Activated CD4-positive, alpha-beta T cell treated with anti-CD3 and anti-CD28 coated beads for 36 hours (primary cell): ENCODE data around the gene ENO1. TPM values are rescaled to one million over a fixed set of nuclear protein-coding genes. Genes with fewer than 3 reads are reported as not detected.
"Not testable (repeated sequence)": the region's sequence is repeated elsewhere in the genome, so short reads cannot be mapped to it uniquely, and the experiment has no call there.

ENCODE experiments used
- ATAC-seq: fragments of 200-7000 bp; cut with Tn5 transposase; one replicate; pipeline ENCODE4 v1.10.0; 2021; ENCODE audit warnings: mild to moderate bottlenecking, moderate library complexity
- CTCF ChIA-PET: fragments of 350-600 bp; sonication (Branson Sonifier 250); formaldehyde crosslinking; loops from one replicate; lab custom pipeline; 2021; ENCODE audit warnings: antibody characterized with exemption; lab: Charles Lee
- POLR2A ChIA-PET: fragments of 350-600 bp; sonication (Branson Sonifier 250); formaldehyde crosslinking; loops from one replicate; lab custom pipeline; 2021; ENCODE audit warnings: antibody characterized with exemption, inconsistent platforms; lab: Charles Lee
- DNase-seq: peaks from one replicate; pipeline ENCODE4 v3.0.0-alpha.2; 2020
- H3K27ac Mint-ChIP-seq: one replicate; pipeline ENCODE4 v1.8.0; 2021; ENCODE audit warnings: mixed read lengths
- H3K27me3 Mint-ChIP-seq: one replicate; pipeline ENCODE4 v1.8.0; 2021; ENCODE audit warnings: mixed read lengths
- H3K36me3 Mint-ChIP-seq: one replicate; pipeline ENCODE4 v1.8.0; 2021; ENCODE audit warnings: low read depth, mixed read lengths
- H3K4me1 Mint-ChIP-seq: one replicate; pipeline ENCODE4 v1.8.0; 2021; ENCODE audit warnings: mixed read lengths
- H3K4me3 Mint-ChIP-seq: one replicate; pipeline ENCODE4 v1.8.0; 2021; ENCODE audit warnings: mild to moderate bottlenecking, moderate library complexity, mixed read lengths
- H3K9me3 Mint-ChIP-seq: one replicate; pipeline ENCODE4 v1.8.0; 2021; ENCODE audit warnings: low read depth, mixed read lengths
- intact Hi-C, 2 experiments: fragments of 100-400 bp; cut with DNase I in 1 of 2; cut with micrococcal nuclease in 1 of 2; formaldehyde crosslinking; loops; one replicate each; pipeline versions ENCODE4 v1.14.2 to v1.15.1; 2022 to 2024; cut with DNase I, micrococcal nuclease
- total RNA-seq, 2 experiments: library from RNA; stranded (reverse); gene quantifications; one replicate each; pipeline ENCODE4 v1.2.3, GENCODE V29; 2021

Gene ENO1
- total RNA-seq, 2 experiments from 2014 or later = 2,573 to 3,583 TPM

DNA sequence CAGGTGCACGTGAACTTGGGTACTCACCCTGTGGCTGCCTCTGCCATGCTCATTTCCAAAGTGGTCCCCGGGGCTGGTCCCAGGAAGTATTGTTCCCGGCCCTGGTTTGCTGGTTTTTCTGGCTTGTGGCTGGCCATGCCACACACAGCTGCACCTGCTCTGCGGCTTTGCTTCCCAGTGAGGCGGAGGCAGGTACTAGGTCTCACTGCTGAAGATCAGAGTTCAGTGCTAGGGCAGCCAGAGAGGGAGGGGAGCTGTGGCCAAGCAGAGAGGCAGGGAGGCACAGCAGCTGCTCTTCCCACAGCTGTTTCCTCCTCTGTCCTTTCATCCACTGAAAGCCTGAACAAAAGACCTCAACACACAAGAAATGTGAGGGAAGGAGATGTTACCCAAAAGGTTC is 30.5 kb downstream of the ENO1 start:
- no peaks in the 10 kb centered on the region for H3K9me3 Mint-ChIP-seq
- no peak overlapping the region for H3K4me3 Mint-ChIP-seq
- no peaks in the 10 kb centered on the region for H3K27me3 Mint-ChIP-seq
- ATAC-seq = no peak
- CTCF ChIA-PET = interaction anchor here (0.6 to 4.3 kb wide), 37 partner anchors 9 to 849 kb away, joined by 3 to 55 read pairs (median 5); no protein-coding TSS in a partner anchor
- intact Hi-C loops = loop anchor here (1.0 to 5.0 kb wide), 2 partner anchors 126 to 287 kb away; no protein-coding TSS in a partner anchor
- H3K36me3 Mint-ChIP-seq = no peaks in the 10 kb centered on the region
- no peak overlapping the region for H3K27ac Mint-ChIP-seq
- H3K4me1 Mint-ChIP-seq = peaks cover 7% of the 10 kb centered on the region
- POLR2A ChIA-PET = no interaction called here
- DNase-seq = no peak

- Mint-ChIP-seq H3K4me1 (peaks cover 7% of the 10 kb centered on the region), H3K9me3 (no peaks in the 10 kb centered on the region), H3K36me3 (no peaks in the 10 kb centered on the region), H3K4me3 (no peak overlapping the region), H3K27ac (no peak overlapping the region), H3K27me3 (no peaks in the 10 kb centered on the region)
- intact Hi-C loops = loop anchor here in 1 of 2 experiments (5.0 kb wide), 1 partner anchor 124 kb away; no protein-coding TSS in a partner anchor
- CTCF ChIA-PET = interaction anchor here (0.7 to 1.7 kb wide), 4 partner anchors 9 to 285 kb away, joined by 3 to 8 read pairs (median 3); no protein-coding TSS in a partner anchor
- POLR2A ChIA-PET = no interaction called here
- DNase-seq = no peak
- ATAC-seq = no peak
Observed at GRCh38 chr1:8846263-8846662, 32.2 kb downstream of the ENO1 start.

GRCh38 chr1:8845104-8846097 is 33.1 kb downstream of the ENO1 start:
- H3K4me3 Mint-ChIP-seq = no peak overlapping the region
- H3K27ac Mint-ChIP-seq = no peak overlapping the region
- intact Hi-C loops = loop anchor here in 1 of 2 experiments (5.0 kb wide), 1 partner anchor 123 kb away; no protein-coding TSS in a partner anchor
- DNase-seq = no peak
- CTCF ChIA-PET = interaction anchor here (0.6 to 1.7 kb wide), 7 partner anchors 10 to 285 kb away, joined by 3 to 8 read pairs (median 3); no protein-coding TSS in a partner anchor
- H3K9me3 Mint-ChIP-seq = peaks cover under 1% of the 10 kb centered on the region
- H3K36me3 Mint-ChIP-seq = no peaks in the 10 kb centered on the region
- ATAC-seq = no peak
- H3K27me3 Mint-ChIP-seq = no peaks in the 10 kb centered on the region
- peaks cover 7% of the 10 kb centered on the region for H3K4me1 Mint-ChIP-seq
- POLR2A ChIA-PET = interaction anchor here (0.6 kb wide), 1 partner anchor 29 kb away, joined by 3 read pairs; no protein-coding TSS in a partner anchor

DNA sequence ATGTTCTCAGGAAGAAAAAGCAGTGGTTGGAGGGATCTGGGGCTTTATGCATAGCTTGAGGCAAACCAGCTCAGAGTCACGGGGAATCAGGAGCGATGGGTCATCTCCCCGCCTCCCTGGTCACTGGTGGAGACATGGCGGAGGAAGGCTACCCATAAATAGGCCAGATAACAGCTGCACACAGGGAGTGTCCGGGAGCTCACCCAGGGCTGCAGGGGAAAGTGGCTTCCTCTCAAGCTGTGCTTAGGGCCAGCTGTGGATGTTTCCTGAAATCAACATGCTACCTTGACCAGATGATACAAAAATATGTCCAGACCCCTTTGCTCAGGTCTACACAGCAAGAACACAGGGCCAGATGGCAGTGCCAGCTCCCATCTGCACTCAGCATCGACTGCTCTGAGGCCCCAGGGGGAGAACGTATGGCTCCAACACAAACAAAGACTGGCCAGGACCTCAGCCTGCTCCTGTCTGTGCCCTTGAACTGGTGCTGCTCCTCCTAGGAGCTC is 33.9 kb downstream of the ENO1 start:
- no peaks in the 10 kb centered on the region for H3K36me3 Mint-ChIP-seq
- H3K4me3 Mint-ChIP-seq = no peak overlapping the region
- H3K27ac Mint-ChIP-seq = no peak overlapping the region
- H3K27me3 Mint-ChIP-seq = no peaks in the 10 kb centered on the region
- peaks cover 9% of the 10 kb centered on the region for H3K4me1 Mint-ChIP-seq
- CTCF ChIA-PET = interaction anchor here (0.6 to 1.3 kb wide), 6 partner anchors 9 to 284 kb away, joined by 3 to 4 read pairs (median 3); no protein-coding TSS in a partner anchor
- H3K9me3 Mint-ChIP-seq = peaks cover 7% of the 10 kb centered on the region
- DNase-seq = no peak
- POLR2A ChIA-PET = interaction anchor here (1.0 kb wide), 2 partner anchors 12 to 21 kb away, joined by 3 read pairs; no protein-coding TSS in a partner anchor
- intact Hi-C loops = loop anchor here in 1 of 2 experiments (5.0 kb wide), 1 partner anchor 122 kb away; no protein-coding TSS in a partner anchor
- no peak for ATAC-seq

DNA sequence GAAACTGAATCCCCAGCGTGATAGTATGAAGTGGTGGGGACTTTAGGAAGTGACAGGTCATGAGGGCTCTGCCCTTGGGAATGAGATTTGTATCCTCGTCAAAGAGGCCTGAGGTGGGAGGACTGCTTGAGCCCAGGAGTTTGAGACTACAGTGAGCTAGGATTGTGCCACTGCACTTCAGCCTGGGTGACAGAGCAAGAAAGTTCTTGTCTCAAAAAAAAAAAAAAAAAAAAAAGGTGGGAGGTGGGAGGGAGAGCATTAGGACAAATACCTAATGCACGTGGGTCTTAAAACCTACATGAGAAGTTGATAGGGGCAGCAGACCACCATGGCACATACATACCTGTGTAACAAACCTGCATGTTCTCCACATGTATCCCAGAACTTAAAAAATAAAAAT is 37.1 kb downstream of the ENO1 start:
- CTCF ChIA-PET = no interaction called here
- ATAC-seq (no peak), DNase-seq (no peak)
- Mint-ChIP-seq H3K36me3 (no peaks in the 10 kb centered on the region), H3K4me1 (peaks cover 2% of the 10 kb centered on the region), H3K27ac (no peak overlapping the region), H3K9me3 (peaks cover 7% of the 10 kb centered on the region), H3K27me3 (no peaks in the 10 kb centered on the region), H3K4me3 (no peak overlapping the region)
- POLR2A ChIA-PET = no interaction called here
- intact Hi-C loops = no loop called here

DNA sequence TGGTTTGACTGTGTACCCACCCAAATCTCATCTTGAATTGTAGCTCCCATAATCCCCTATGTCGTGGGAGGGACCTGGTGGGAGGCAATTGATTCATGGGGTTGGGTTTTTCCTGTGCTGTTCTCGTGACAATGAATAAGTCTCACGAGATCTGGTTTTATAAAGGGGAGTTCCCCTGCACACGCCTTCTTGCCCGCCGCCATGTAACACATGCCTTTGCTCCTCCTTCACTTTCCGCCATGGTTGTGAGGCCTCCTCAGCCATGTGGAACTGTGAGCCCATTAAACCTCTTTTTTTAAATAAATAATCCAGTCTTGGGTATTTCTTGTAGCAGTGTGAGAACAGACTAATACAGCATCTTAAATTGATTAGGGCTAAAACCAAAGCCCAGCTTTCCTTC is 38.5 kb downstream of the ENO1 start:
- Mint-ChIP-seq H3K27me3 (no peaks in the 10 kb centered on the region), H3K4me3 (no peak overlapping the region), H3K36me3 (no peaks in the 10 kb centered on the region), H3K4me1 (peaks cover 2% of the 10 kb centered on the region), H3K27ac (no peak overlapping the region), H3K9me3 (peaks cover 7% of the 10 kb centered on the region)
- no peak for DNase-seq
- CTCF ChIA-PET = interaction anchor here (0.7 to 2.4 kb wide), 4 partner anchors 8 to 409 kb away, joined by 3 to 17 read pairs (median 6); no protein-coding TSS in a partner anchor
- POLR2A ChIA-PET = interaction anchor here (0.6 kb wide), 1 partner anchor 139 kb away, joined by 4 read pairs; no protein-coding TSS in a partner anchor
- intact Hi-C loops = no loop called here
- ATAC-seq = no peak

- H3K27ac Mint-ChIP-seq = no peak overlapping the region
- peaks cover 2% of the 10 kb centered on the region for H3K4me1 Mint-ChIP-seq
- no peak for DNase-seq
- CTCF ChIA-PET = interaction anchor here (1.0 to 1.8 kb wide), 3 partner anchors 9 to 13 kb away, joined by 3 to 10 read pairs (median 3); no protein-coding TSS in a partner anchor
- intact Hi-C loops = no loop called here
- H3K9me3 Mint-ChIP-seq = peaks cover 7% of the 10 kb centered on the region
- H3K36me3 Mint-ChIP-seq = no peaks in the 10 kb centered on the region
- no peak overlapping the region for H3K4me3 Mint-ChIP-seq
- POLR2A ChIA-PET = interaction anchor here (0.7 kb wide), 1 partner anchor 15 kb away, joined by 4 read pairs; no protein-coding TSS in a partner anchor
- H3K27me3 Mint-ChIP-seq = no peaks in the 10 kb centered on the region
- ATAC-seq = no peak
Observed at GRCh38 chr1:8835941-8836643, 42.4 kb downstream of the ENO1 start.

GRCh38 chr1:8831340-8831739 is 47.1 kb downstream of the ENO1 start:
- DNase-seq = no peak
- Mint-ChIP-seq H3K4me3 (no peak overlapping the region), H3K4me1 (peaks cover 9% of the 10 kb centered on the region), H3K9me3 (no peaks in the 10 kb centered on the region), H3K36me3 (no peaks in the 10 kb centered on the region), H3K27ac (no peak overlapping the region), H3K27me3 (no peaks in the 10 kb centered on the region)
- intact Hi-C loops = no loop called here
- no peak for ATAC-seq
- CTCF ChIA-PET = interaction anchor here (0.7 kb wide), 1 partner anchor 243 kb away, joined by 4 read pairs; no protein-coding TSS in a partner anchor
- POLR2A ChIA-PET = no interaction called here

- H3K9me3 Mint-ChIP-seq, H3K4me1 Mint-ChIP-seq, H3K36me3 Mint-ChIP-seq, DNase-seq, ATAC-seq, intact Hi-C loops, H3K4me3 Mint-ChIP-seq, H3K27ac Mint-ChIP-seq, POLR2A ChIA-PET, H3K27me3 Mint-ChIP-seq: not testable (repeated sequence)
- CTCF ChIA-PET = interaction anchor here (0.6 to 0.7 kb wide), 2 partner anchors 152 to 243 kb away, joined by 4 to 5 read pairs; no protein-coding TSS in a partner anchor
Observed at GRCh38 chr1:8830732-8831131, 47.8 kb downstream of the ENO1 start.

- H3K4me1 Mint-ChIP-seq = peaks cover 9% of the 10 kb centered on the region
- no peaks in the 10 kb centered on the region for H3K9me3 Mint-ChIP-seq
- ChIA-PET CTCF (interaction anchor here (1.0 kb wide), 1 partner anchor 22 kb away, joined by 3 read pairs; no protein-coding TSS in a partner anchor), POLR2A (interaction anchor here (0.6 kb wide), 1 partner anchor 40 kb away, joined by 3 read pairs; no protein-coding TSS in a partner anchor)
- H3K27ac Mint-ChIP-seq = no peak overlapping the region
- DNase-seq (no peak), ATAC-seq (no peak)
- H3K27me3 Mint-ChIP-seq = peaks cover 2% of the 10 kb centered on the region
- no peak overlapping the region for H3K4me3 Mint-ChIP-seq
- no peaks in the 10 kb centered on the region for H3K36me3 Mint-ChIP-seq
- intact Hi-C loops = no loop called here
Observed at GRCh38 chr1:8825985-8826481, 52.5 kb downstream of the ENO1 start.
